Uterine smooth muscle cell (primary cell): ENCODE data around the gene UCK1. TPM values are rescaled to one million over a fixed set of nuclear protein-coding genes. Genes with fewer than 3 reads are reported as not detected.

Experiments
- total RNA-seq: library from RNA; depleted of rRNA; stranded (reverse); fragments of >200 nt; gene quantifications from 2 replicates; pipeline ENCODE4 v1.2.3, GENCODE V29; 2014

Gene UCK1
- 19.7 and 24.2 TPM in 2 replicates for total RNA-seq

GRCh38 chr9:131530920-131531832 lies at the start of gene UCK1:
Gene UCK1 (minus strand): TSS chr9:131531263. CDS start chr9:131531174, 89 bp downstream.

GRCh38 chr9:131545003-131545785 lies 14.1 kb upstream of the UCK1 start, which contains the start of gene PRRT1B:
Gene PRRT1B (plus strand): TSS chr9:131545523. CDS start chr9:131545616, 93 bp downstream.

GRCh38 chr9:131502781-131503625 lies 28.1 kb downstream of the UCK1 start, which contains the start of gene POMT1:
Gene POMT1 (plus strand): TSS chr9:131502918. CDS start chr9:131504219, 1,301 bp downstream.

Other genes with a start within 250 kb of the UCK1 start
- 7.9 and 10.2 TPM in 2 replicates for gene PLPP7, start 241.5 kb downstream of the UCK1 start, total RNA-seq
- gene PRRC2B, start 137.2 kb downstream of the UCK1 start, total RNA-seq = 42.4 and 59.5 TPM in 2 replicates
- 26.2 and 38.6 TPM in 2 replicates for gene POMT1, start 28.3 kb downstream of the UCK1 start, total RNA-seq
- not detected in 2 replicates for gene PRRT1B, start 14.3 kb upstream of the UCK1 start, total RNA-seq
- 24.5 and 28.2 TPM in 2 replicates for gene RAPGEF1, start 208.8 kb upstream of the UCK1 start, total RNA-seq